HUES6 (cell line): Measurements from ENCODE around the gene WSCD2.

Experiments
- H3K27ac ChIP-seq: 2 replicates; pipeline ENCODE4 v1.7.0; 2013; ENCODE audit warnings: low read depth, mild to moderate bottlenecking, low read length, inconsistent platforms
- H3K27me3 ChIP-seq: 2 replicates; pipeline ENCODE4 v1.6.1; 2013; ENCODE audit warnings: low read length; ENCODE audit not compliant: control insufficient read depth, insufficient read depth
- H3K36me3 ChIP-seq: 2 replicates; pipeline ENCODE4 v1.6.1; 2013; ENCODE audit warnings: low read length; ENCODE audit not compliant: control insufficient read depth, insufficient read depth
- H3K4me1 ChIP-seq: 2 replicates; pipeline ENCODE4 v1.6.1; 2013; ENCODE audit warnings: low read length; ENCODE audit not compliant: control insufficient read depth, insufficient read depth
- H3K4me3 ChIP-seq: 2 replicates; pipeline ENCODE4 v1.5.1; 2013; ENCODE audit warnings: low read depth, low read length
- H3K9ac ChIP-seq: one replicate; pipeline ENCODE4 v1.6.1; 2013; ENCODE audit warnings: mild to moderate bottlenecking, low read length
- H3K9me3 ChIP-seq: 2 replicates; pipeline ENCODE4 v1.6.1; 2013; ENCODE audit warnings: low read depth, low read length; ENCODE audit not compliant: control insufficient read depth, insufficient read depth

Gene WSCD2

GRCh38 chr12:108235197-108235984 is 106.3 kb downstream of the WSCD2 start:
- peaks cover 25% of the 10 kb centered on the region for H3K4me1 ChIP-seq
- H3K36me3 ChIP-seq, result no peaks in the 10 kb centered on the region
- H3K9ac ChIP-seq, result peak overlapping the region; percentile 7
- H3K27me3 ChIP-seq, result no peaks in the 10 kb centered on the region
- H3K4me3 ChIP-seq, result no peak overlapping the region
- peaks cover 5% of the 10 kb centered on the region; the same call in 1 of the 2 replicates for H3K9me3 ChIP-seq
- H3K27ac ChIP-seq, result no peak overlapping the region

GRCh38 chr12:108235985-108236263 is 106.8 kb downstream of the WSCD2 start:
- Histone ChIP-seq H3K9me3 (peaks cover 5% of the 10 kb centered on the region; the same call in 1 of the 2 replicates), H3K4me1 (peaks cover 25% of the 10 kb centered on the region), H3K9ac (peak overlapping the region; percentile 7), H3K27ac (no peak overlapping the region), H3K4me3 (no peak overlapping the region), H3K36me3 (no peaks in the 10 kb centered on the region), H3K27me3 (no peaks in the 10 kb centered on the region)

DNA sequence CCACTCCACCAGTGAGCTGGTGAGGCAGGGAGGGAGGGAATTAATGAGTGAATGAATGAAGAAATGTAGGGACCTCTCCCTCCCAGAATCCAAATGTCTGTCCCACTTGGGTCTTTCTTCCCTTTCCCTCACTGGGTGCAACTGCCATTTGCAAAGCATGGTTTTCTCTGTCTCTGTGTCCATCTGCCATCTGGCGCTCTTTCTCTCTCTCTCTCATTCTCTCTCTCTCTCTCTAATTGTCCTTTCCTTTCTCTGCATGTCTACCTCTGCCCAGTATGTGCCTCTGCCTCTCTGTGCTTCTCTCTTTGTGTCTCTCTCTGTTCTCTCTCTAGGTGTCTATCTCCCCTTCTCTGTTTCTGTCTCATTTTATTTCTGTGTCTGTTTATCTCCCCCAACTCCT is 107.3 kb downstream of the WSCD2 start:
- no peak overlapping the region; the same call in 1 of the 2 replicates for H3K27ac ChIP-seq
- no peak overlapping the region for H3K4me3 ChIP-seq
- peaks cover 5% of the 10 kb centered on the region; the same call in 1 of the 2 replicates for H3K9me3 ChIP-seq
- H3K27me3 ChIP-seq, result no peaks in the 10 kb centered on the region
- H3K36me3 ChIP-seq, result no peaks in the 10 kb centered on the region
- peaks cover 23% of the 10 kb centered on the region for H3K4me1 ChIP-seq
- H3K9ac ChIP-seq, result peak overlapping the region; percentile 7

DNA sequence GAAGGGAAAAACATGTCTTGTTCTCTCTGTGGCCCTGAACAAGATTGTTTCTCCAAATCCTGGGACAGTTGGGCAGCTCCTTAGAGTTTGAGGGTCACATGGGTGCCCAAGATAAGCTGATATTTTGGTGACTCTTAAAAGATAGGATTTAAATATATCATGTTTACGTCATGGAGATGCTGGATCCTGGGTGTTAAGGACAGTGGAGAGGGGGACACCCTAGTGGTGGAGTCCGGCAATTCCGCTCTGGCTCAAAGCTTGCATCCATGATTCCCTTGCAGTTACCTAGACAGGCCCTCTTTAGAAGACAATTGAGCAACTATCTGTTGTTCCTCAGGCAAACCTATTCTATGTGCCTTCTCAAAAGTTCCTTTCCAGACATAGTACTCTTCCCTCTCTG is 108.2 kb downstream of the WSCD2 start:
- Histone ChIP-seq H3K27ac (no peak overlapping the region), H3K9me3 (peaks cover 5% of the 10 kb centered on the region; the same call in 1 of the 2 replicates), H3K4me1 (peaks cover 27% of the 10 kb centered on the region), H3K27me3 (no peaks in the 10 kb centered on the region), H3K9ac (no peak overlapping the region), H3K4me3 (no peak overlapping the region), H3K36me3 (no peaks in the 10 kb centered on the region)

DNA sequence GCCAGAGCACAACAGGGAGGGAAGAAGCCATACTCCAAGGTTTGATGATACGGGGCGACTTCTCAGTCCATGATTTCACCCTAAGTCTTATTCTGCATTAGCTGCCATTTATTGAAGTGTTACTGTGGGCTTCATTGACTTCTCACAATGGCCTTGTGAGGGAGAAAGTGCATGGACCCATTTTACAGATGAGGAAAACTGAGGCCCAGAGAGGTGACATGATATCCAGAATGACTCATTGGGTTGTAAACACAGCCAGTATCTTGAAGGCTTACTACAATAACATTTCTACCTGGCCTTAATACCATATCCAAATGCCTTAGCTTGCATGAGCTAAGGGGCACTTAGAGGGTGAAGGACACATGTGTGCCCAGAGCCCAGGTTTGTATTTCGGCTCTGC is 109.4 kb downstream of the WSCD2 start:
- Histone ChIP-seq H3K9me3 (peaks cover 5% of the 10 kb centered on the region; the same call in 1 of the 2 replicates), H3K27ac (no peak overlapping the region), H3K4me3 (no peak overlapping the region), H3K27me3 (no peaks in the 10 kb centered on the region), H3K4me1 (peaks cover 28% of the 10 kb centered on the region), H3K36me3 (no peaks in the 10 kb centered on the region), H3K9ac (no peak overlapping the region)

GRCh38 chr12:108239378-108239777 is 110.3 kb downstream of the WSCD2 start:
- no peak overlapping the region for H3K27ac ChIP-seq
- no peaks in the 10 kb centered on the region for H3K36me3 ChIP-seq
- H3K4me3 ChIP-seq, result no peak overlapping the region
- H3K9me3 ChIP-seq, result peaks cover 5% of the 10 kb centered on the region; the same call in 1 of the 2 replicates
- peaks cover 28% of the 10 kb centered on the region for H3K4me1 ChIP-seq
- no peaks in the 10 kb centered on the region for H3K27me3 ChIP-seq
- no peak overlapping the region for H3K9ac ChIP-seq

DNA sequence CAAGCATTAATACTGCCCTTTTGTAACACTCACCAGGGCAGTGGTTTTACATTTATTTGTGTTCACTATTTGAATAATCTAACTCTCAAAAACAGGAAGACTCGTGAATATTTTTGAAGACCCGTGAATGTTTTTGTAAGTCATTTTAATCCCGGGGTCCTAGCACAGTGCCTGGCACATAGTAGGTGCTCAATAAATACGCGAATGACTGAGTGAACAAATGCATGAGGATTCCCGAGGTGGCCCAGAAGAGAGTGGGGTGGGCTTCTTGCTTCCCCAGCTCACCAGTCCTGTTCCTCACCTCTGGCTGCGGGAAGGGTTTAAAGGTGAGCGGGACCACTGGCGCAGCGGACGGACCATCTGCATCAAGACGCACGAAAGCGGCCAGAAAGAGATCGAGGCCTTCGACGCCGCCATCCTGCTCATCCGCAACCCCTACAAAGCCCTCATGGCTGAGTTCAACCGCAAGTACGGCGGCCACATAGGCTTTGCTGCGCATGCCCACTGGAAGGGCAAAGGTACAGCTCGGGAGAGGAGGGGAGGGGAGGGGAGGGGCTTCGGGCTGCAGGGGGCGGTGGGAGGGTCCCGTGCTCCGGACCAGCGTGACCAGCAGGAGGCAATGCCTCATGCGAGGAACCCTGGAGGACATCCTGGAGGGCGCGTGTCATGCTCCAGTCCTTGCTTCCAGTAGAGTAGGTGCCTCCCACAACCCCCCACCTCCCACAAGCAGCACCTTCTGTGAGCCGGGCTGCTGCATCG is 111.1 kb downstream of the WSCD2 start:
- no peak overlapping the region for H3K9ac ChIP-seq
- peaks cover 5% of the 10 kb centered on the region; the same call in 1 of the 2 replicates for H3K9me3 ChIP-seq
- no peaks in the 10 kb centered on the region for H3K27me3 ChIP-seq
- H3K4me3 ChIP-seq, result no peak overlapping the region
- H3K36me3 ChIP-seq, result no peaks in the 10 kb centered on the region
- H3K27ac ChIP-seq, result no peak overlapping the region
- H3K4me1 ChIP-seq, result peaks cover 23% of the 10 kb centered on the region

- Histone ChIP-seq H3K27me3 (no peaks in the 10 kb centered on the region), H3K9me3 (peaks cover 5% of the 10 kb centered on the region; the same call in 1 of the 2 replicates), H3K4me1 (peaks cover 16% of the 10 kb centered on the region), H3K4me3 (no peak overlapping the region), H3K27ac (no peak overlapping the region), H3K36me3 (no peaks in the 10 kb centered on the region), H3K9ac (no peak overlapping the region)
These were observed 111.8 kb downstream of the WSCD2 start for GRCh38 chr12:108240928-108241327.

GRCh38 chr12:108241986-108242703 is 113.1 kb downstream of the WSCD2 start:
- no peak overlapping the region for H3K4me3 ChIP-seq
- peaks cover 4% of the 10 kb centered on the region; the same call in 1 of the 2 replicates for H3K9me3 ChIP-seq
- H3K27ac ChIP-seq, result no peak overlapping the region
- H3K4me1 ChIP-seq, result peaks cover 6% of the 10 kb centered on the region; the same call in 1 of the 2 replicates
- H3K36me3 ChIP-seq, result no peaks in the 10 kb centered on the region
- no peak overlapping the region for H3K9ac ChIP-seq
- H3K27me3 ChIP-seq, result no peaks in the 10 kb centered on the region

DNA sequence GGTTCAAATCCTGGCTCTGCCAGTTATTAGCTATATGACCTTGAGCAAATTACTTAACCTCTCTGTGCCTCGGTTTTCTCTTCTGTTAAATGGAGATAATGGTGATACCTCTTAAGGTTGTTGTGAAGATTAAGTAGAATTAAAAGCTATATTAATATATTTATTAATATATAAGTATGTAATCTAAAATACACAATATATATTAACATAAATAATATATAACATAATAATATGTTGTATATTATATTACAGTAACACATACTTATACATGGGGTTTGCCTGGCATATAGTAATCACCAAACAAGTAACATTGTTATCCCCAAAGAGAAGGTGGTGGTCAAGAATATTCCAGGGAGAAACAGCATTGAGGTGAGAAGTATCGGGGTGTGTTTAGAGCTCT is 118.0 kb downstream of the WSCD2 start:
- Histone ChIP-seq H3K27me3 (no peaks in the 10 kb centered on the region), H3K4me1 (peaks cover 2% of the 10 kb centered on the region; the same call in 1 of the 2 replicates), H3K36me3 (no peaks in the 10 kb centered on the region), H3K9ac (no peak overlapping the region), H3K9me3 (no peaks in the 10 kb centered on the region), H3K4me3 (no peak overlapping the region), H3K27ac (no peak overlapping the region)
